VCaP (cell line): ENCODE measurements around the gene GJA1.

ENCODE experiments used
- H3K27ac ChIP-seq: fragments of 450-650 bp; 2 replicates; pipeline ENCODE4 v1.5.1; 2017
- TF ChIP-seq, protein P1 (sequence below): fragments of 450-650 bp; conservative IDR thresholded peaks from 2 replicates; pipeline ENCODE4 v1.5.1; 2017; ENCODE audit warnings: mild to moderate bottlenecking, moderate library complexity

Gene GJA1

GRCh38 chr6:121480099-121480713, 44.8 kb downstream of the GJA1 start:
- TF ChIP-seq, protein P1, sequence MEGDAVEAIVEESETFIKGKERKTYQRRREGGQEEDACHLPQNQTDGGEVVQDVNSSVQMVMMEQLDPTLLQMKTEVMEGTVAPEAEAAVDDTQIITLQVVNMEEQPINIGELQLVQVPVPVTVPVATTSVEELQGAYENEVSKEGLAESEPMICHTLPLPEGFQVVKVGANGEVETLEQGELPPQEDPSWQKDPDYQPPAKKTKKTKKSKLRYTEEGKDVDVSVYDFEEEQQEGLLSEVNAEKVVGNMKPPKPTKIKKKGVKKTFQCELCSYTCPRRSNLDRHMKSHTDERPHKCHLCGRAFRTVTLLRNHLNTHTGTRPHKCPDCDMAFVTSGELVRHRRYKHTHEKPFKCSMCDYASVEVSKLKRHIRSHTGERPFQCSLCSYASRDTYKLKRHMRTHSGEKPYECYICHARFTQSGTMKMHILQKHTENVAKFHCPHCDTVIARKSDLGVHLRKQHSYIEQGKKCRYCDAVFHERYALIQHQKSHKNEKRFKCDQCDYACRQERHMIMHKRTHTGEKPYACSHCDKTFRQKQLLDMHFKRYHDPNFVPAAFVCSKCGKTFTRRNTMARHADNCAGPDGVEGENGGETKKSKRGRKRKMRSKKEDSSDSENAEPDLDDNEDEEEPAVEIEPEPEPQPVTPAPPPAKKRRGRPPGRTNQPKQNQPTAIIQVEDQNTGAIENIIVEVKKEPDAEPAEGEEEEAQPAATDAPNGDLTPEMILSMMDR = no peak
- no peak overlapping the region for H3K27ac ChIP-seq

DNA sequence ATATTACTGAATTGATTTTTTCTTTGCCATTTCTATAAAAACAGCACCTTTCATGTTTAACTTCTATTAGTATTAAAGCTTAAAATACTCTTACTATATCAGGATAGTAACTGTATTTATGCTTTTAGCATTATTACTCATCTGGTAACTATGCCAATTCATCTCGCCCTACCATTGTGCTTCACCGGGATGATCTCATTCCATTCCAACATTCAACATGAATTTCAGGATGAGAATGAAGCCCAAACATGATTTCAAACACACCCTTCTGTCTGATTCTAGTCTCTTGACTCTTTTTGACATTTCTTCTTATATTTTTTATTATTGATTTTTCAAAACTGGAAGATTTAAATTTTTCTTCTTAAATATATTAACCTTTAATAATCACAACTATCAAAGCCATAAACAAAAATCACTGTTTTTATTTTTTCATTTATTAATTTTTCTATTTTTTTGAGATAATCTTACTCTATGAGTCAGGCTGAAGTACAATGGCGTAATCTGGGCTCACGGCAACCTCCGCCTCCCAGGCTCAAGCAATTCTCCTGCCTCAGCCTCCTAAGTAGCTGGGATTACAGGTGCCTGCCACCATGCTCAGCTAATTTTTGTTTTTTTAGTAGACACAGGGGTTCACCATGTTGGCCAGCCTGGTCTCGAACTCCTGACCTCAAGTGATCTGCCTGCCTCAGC, 46.7 kb downstream of the GJA1 start:
- no peak overlapping the region for H3K27ac ChIP-seq
- TF ChIP-seq, protein P1 = no peak

GRCh38 chr6:121482751-121483150, 47.3 kb downstream of the GJA1 start:
- no peak overlapping the region for H3K27ac ChIP-seq
- TF ChIP-seq, protein P1 = no peak

DNA sequence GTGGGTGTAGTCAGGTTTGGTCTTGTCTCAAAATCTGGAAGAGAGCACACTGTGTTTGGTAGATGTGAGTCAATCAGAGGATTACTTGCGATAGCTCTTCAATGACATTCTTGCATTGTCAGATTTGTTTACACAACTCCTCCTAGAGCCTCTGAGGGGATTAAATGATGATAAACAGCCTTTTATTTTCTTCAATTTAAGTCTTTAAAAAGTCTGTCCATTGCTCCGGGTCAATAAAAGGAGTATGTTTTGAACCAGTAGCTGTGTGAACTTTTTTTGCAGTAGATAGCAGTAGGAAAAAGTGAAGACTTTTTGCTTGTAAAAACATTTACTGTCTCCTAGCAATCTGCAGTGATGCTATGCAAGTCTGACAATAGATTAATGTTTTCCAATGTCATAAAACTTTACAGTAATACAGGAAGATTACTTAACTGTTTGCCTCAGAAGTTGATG, 49.9 kb downstream of the GJA1 start:
- TF ChIP-seq, protein P1 = no peak
- H3K27ac ChIP-seq = no peak overlapping the region

GRCh38 chr6:121491576-121491975, 56.1 kb downstream of the GJA1 start:
- no peak overlapping the region for H3K27ac ChIP-seq
- TF ChIP-seq, protein P1 = no peak

- TF ChIP-seq, protein P1 = no peak
- H3K27ac ChIP-seq = no peak overlapping the region
These were observed 57.1 kb downstream of the GJA1 start for GRCh38 chr6:121492536-121492935.

- TF ChIP-seq, protein P1 = no peak
- H3K27ac ChIP-seq = no peak overlapping the region
These were observed 62.5 kb downstream of the GJA1 start for GRCh38 chr6:121497970-121498375.
